HEK293 (cell line): Measurements from ENCODE around the gene HOXB8.

Experiments
- AEBP2 ChIP-seq: fragments of 450-650 bp; formaldehyde crosslinking; IDR thresholded peaks from 2 replicates; pipeline ENCODE4 v1.5.1; 2016; ENCODE audit warnings: missing biosample characterization, missing genetic modification characterization, borderline replicate concordance
- CTCF ChIP-seq: fragments of 450-650 bp; formaldehyde crosslinking; IDR thresholded peaks from 2 replicates; pipeline ENCODE4 v1.5.1; 2016; ENCODE audit warnings: missing biosample characterization, missing genetic modification characterization
- GLI4 ChIP-seq: fragments of 450-650 bp; formaldehyde crosslinking; IDR thresholded peaks from 2 replicates; pipeline ENCODE4 v1.5.1; 2016; ENCODE audit warnings: missing biosample characterization, missing genetic modification characterization
- MYNN ChIP-seq: fragments of 450-650 bp; formaldehyde crosslinking; IDR thresholded peaks from 2 replicates; pipeline ENCODE4 v1.5.1; 2016; ENCODE audit warnings: missing biosample characterization, missing genetic modification characterization, borderline replicate concordance
- ZBTB10 ChIP-seq: fragments of 450-650 bp; formaldehyde crosslinking; IDR thresholded peaks from 2 replicates; pipeline ENCODE4 v1.5.1; 2016; ENCODE audit warnings: missing biosample characterization, missing genetic modification characterization
- ZNF121 ChIP-seq: fragments of 450-650 bp; formaldehyde crosslinking; IDR thresholded peaks from 2 replicates; pipeline ENCODE4 v1.5.1; 2016; ENCODE audit warnings: missing biosample characterization, missing genetic modification characterization
- ZNF248 ChIP-seq: fragments of 450-650 bp; formaldehyde crosslinking; IDR thresholded peaks from 2 replicates; pipeline ENCODE4 v1.5.1; 2017; ENCODE audit warnings: missing biosample characterization, missing genetic modification characterization
- ZNF600 ChIP-seq: fragments of 450-650 bp; formaldehyde crosslinking; IDR thresholded peaks from 2 replicates; pipeline ENCODE4 v1.5.1; 2016; ENCODE audit warnings: missing biosample characterization, missing genetic modification characterization
- ZNF670 ChIP-seq: fragments of 450-650 bp; formaldehyde crosslinking; IDR thresholded peaks from 2 replicates; pipeline ENCODE4 v1.5.1; 2016; ENCODE audit warnings: missing biosample characterization, missing genetic modification characterization, low read depth
- TF ChIP-seq, protein P1 (sequence below): sonication (generic); formaldehyde crosslinking; IDR thresholded peaks from 2 replicates; pipeline ENCODE4 v1.8.1; 2022; ENCODE audit warnings: mild to moderate bottlenecking, moderate library complexity, missing genetic modification reagents
- TF ChIP-seq, protein P2 (sequence below): fragments of 450-650 bp; formaldehyde crosslinking; IDR thresholded peaks from 2 replicates; pipeline ENCODE4 v1.5.1; 2016; ENCODE audit warnings: missing biosample characterization, missing genetic modification characterization, borderline replicate concordance
- TF ChIP-seq, protein P3 (sequence below): fragments of 450-650 bp; formaldehyde crosslinking; IDR thresholded peaks from 2 replicates; pipeline ENCODE4 v1.5.1; 2016; ENCODE audit warnings: missing biosample characterization, missing genetic modification characterization, low read depth

- TF ChIP-seq ZBTB10, result 0 out of 2 replicates have a peak, but pooled peaks have one; percentile 29
- no peak for TF ChIP-seq GLI4 (tag by site-specific recombination)
- TF ChIP-seq CTCF (tag by site-specific recombination), result no peak
- TF ChIP-seq MYNN, result no peak
- TF ChIP-seq, protein P1, sequence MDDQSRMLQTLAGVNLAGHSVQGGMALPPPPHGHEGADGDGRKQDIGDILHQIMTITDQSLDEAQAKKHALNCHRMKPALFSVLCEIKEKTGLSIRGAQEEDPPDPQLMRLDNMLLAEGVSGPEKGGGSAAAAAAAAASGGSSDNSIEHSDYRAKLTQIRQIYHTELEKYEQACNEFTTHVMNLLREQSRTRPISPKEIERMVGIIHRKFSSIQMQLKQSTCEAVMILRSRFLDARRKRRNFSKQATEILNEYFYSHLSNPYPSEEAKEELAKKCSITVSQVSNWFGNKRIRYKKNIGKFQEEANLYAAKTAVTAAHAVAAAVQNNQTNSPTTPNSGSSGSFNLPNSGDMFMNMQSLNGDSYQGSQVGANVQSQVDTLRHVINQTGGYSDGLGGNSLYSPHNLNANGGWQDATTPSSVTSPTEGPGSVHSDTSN (CRISPR knock-in tag), result no peak
- TF ChIP-seq ZNF248 (tag by site-specific recombination), result no peak
- no peak for TF ChIP-seq ZNF121 (tag by site-specific recombination)
- TF ChIP-seq, protein P2, sequence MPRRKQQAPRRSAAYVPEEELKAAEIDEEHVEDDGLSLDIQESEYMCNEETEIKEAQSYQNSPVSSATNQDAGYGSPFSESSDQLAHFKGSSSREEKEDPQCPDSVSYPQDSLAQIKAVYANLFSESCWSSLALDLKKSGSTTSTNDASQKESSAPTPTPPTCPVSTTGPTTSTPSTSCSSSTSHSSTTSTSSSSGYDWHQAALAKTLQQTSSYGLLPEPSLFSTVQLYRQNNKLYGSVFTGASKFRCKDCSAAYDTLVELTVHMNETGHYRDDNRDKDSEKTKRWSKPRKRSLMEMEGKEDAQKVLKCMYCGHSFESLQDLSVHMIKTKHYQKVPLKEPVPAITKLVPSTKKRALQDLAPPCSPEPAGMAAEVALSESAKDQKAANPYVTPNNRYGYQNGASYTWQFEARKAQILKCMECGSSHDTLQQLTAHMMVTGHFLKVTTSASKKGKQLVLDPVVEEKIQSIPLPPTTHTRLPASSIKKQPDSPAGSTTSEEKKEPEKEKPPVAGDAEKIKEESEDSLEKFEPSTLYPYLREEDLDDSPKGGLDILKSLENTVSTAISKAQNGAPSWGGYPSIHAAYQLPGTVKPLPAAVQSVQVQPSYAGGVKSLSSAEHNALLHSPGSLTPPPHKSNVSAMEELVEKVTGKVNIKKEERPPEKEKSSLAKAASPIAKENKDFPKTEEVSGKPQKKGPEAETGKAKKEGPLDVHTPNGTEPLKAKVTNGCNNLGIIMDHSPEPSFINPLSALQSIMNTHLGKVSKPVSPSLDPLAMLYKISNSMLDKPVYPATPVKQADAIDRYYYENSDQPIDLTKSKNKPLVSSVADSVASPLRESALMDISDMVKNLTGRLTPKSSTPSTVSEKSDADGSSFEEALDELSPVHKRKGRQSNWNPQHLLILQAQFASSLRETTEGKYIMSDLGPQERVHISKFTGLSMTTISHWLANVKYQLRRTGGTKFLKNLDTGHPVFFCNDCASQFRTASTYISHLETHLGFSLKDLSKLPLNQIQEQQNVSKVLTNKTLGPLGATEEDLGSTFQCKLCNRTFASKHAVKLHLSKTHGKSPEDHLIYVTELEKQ (tag by site-specific recombination), result no peak
- no peak for TF ChIP-seq AEBP2
- no peak for TF ChIP-seq ZNF600 (tag by site-specific recombination)
- TF ChIP-seq, protein P3, sequence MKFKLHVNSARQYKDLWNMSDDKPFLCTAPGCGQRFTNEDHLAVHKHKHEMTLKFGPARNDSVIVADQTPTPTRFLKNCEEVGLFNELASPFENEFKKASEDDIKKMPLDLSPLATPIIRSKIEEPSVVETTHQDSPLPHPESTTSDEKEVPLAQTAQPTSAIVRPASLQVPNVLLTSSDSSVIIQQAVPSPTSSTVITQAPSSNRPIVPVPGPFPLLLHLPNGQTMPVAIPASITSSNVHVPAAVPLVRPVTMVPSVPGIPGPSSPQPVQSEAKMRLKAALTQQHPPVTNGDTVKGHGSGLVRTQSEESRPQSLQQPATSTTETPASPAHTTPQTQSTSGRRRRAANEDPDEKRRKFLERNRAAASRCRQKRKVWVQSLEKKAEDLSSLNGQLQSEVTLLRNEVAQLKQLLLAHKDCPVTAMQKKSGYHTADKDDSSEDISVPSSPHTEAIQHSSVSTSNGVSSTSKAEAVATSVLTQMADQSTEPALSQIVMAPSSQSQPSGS, result no peak
- TF ChIP-seq ZNF670 (tag by site-specific recombination), result no peak
Observed at GRCh38 chr17:48616717-48617470, 1.8 kb upstream of the HOXB8 start.
